Duodenal mucosa (tissue), 2 donors: ENCODE data around the gene RASAL2.

Experiments used
- H3K27ac ChIP-seq: one replicate; pipeline ENCODE4 v1.7.0; 2013; ENCODE audit warnings: low read depth, low read length
- H3K27me3 ChIP-seq, 2 donors: one replicate each; pipeline ENCODE4 v1.7.0; 2013; ENCODE audit warnings: low read length in 2 of 2, control low read depth in 1 of 2; ENCODE audit not compliant: insufficient read depth in 2 of 2, control insufficient read depth in 1 of 2
- H3K36me3 ChIP-seq, 2 donors: one replicate each; pipeline ENCODE4 v1.7.0; 2013; ENCODE audit warnings: low read length in 2 of 2, control low read depth in 1 of 2; ENCODE audit not compliant: insufficient read depth in 2 of 2, control insufficient read depth in 1 of 2
- H3K4me1 ChIP-seq, 2 donors: one replicate each; pipeline ENCODE4 v1.7.0; 2013; ENCODE audit warnings: low read length in 2 of 2, control low read depth in 1 of 2; ENCODE audit not compliant: insufficient read depth in 2 of 2, control insufficient read depth in 1 of 2
- H3K4me3 ChIP-seq, 2 donors: one replicate each; pipeline ENCODE4 v1.7.0; 2013; ENCODE audit warnings: low read length in 2 of 2, low read depth in 1 of 2
- H3K9ac ChIP-seq, 2 donors: one replicate each; pipeline ENCODE4 v1.7.0; 2013; ENCODE audit warnings: low read length in 2 of 2, low read depth in 1 of 2
- H3K9me3 ChIP-seq, 2 donors: one replicate each; pipeline ENCODE4 v1.7.0; 2013; ENCODE audit warnings: low read length in 2 of 2, control low read depth in 1 of 2; ENCODE audit not compliant: control insufficient read depth in 1 of 2

RASAL2 gene

GRCh38 chr1:178126741-178127185 is 32.9 kb downstream of the RASAL2 start:
- H3K36me3 ChIP-seq: no peaks in the 10 kb centered on the region
- no peak overlapping the region for H3K9ac ChIP-seq
- H3K9me3 ChIP-seq: no peaks in the 10 kb centered on the region
- H3K27me3 ChIP-seq: no peaks in the 10 kb centered on the region
- no peak overlapping the region for H3K4me3 ChIP-seq
- no peaks in the 10 kb centered on the region for H3K4me1 ChIP-seq
- no peak overlapping the region for H3K27ac ChIP-seq

- H3K9ac ChIP-seq: no peak overlapping the region
- no peak overlapping the region for H3K27ac ChIP-seq
- no peaks in the 10 kb centered on the region for H3K36me3 ChIP-seq
- no peaks in the 10 kb centered on the region for H3K9me3 ChIP-seq
- no peak overlapping the region for H3K4me3 ChIP-seq
- no peaks in the 10 kb centered on the region for H3K27me3 ChIP-seq
- no peaks in the 10 kb centered on the region for H3K4me1 ChIP-seq
Observed at GRCh38 chr1:178127482-178128191, 33.7 kb downstream of the RASAL2 start.

GRCh38 chr1:178133239-178133989 is 39.5 kb downstream of the RASAL2 start:
- H3K4me3 ChIP-seq: no peak overlapping the region
- H3K4me1 ChIP-seq: no peaks in the 10 kb centered on the region
- H3K27ac ChIP-seq: no peak overlapping the region
- H3K9ac ChIP-seq: no peak overlapping the region
- H3K36me3 ChIP-seq: no peaks in the 10 kb centered on the region
- H3K27me3 ChIP-seq: no peaks in the 10 kb centered on the region
- no peaks in the 10 kb centered on the region for H3K9me3 ChIP-seq

GRCh38 chr1:178134061-178134460 is 40.2 kb downstream of the RASAL2 start:
- no peaks in the 10 kb centered on the region for H3K4me1 ChIP-seq
- H3K4me3 ChIP-seq: no peak overlapping the region
- no peak overlapping the region for H3K27ac ChIP-seq
- H3K9me3 ChIP-seq: no peaks in the 10 kb centered on the region
- no peak overlapping the region for H3K9ac ChIP-seq
- no peaks in the 10 kb centered on the region for H3K36me3 ChIP-seq
- no peaks in the 10 kb centered on the region for H3K27me3 ChIP-seq

GRCh38 chr1:178137238-178137637 is 43.3 kb downstream of the RASAL2 start:
- Histone ChIP-seq H3K9ac (no peak overlapping the region), H3K4me1 (no peaks in the 10 kb centered on the region)

GRCh38 chr1:178142806-178143205 is 48.9 kb downstream of the RASAL2 start:
- no peak overlapping the region for H3K9ac ChIP-seq
- no peak overlapping the region for H3K27ac ChIP-seq
- no peaks in the 10 kb centered on the region for H3K4me1 ChIP-seq
- H3K4me3 ChIP-seq: no peak overlapping the region
- no peaks in the 10 kb centered on the region for H3K27me3 ChIP-seq
- no peaks in the 10 kb centered on the region for H3K36me3 ChIP-seq
- no peaks in the 10 kb centered on the region for H3K9me3 ChIP-seq

More at GRCh38 chr1:178137238-178137637, 43.3 kb downstream of the RASAL2 start:
- H3K27ac ChIP-seq: no peak overlapping the region
- no peaks in the 10 kb centered on the region for H3K36me3 ChIP-seq
- H3K4me3 ChIP-seq: no peak overlapping the region
- H3K27me3 ChIP-seq: no peaks in the 10 kb centered on the region
- H3K9me3 ChIP-seq: no peaks in the 10 kb centered on the region

- no peaks in the 10 kb centered on the region for H3K4me1 ChIP-seq
Observed at GRCh38 chr1:178143730-178144690, 50.1 kb downstream of the RASAL2 start.

GRCh38 chr1:178145605-178146004 is 51.7 kb downstream of the RASAL2 start:
- H3K27me3 ChIP-seq: no peaks in the 10 kb centered on the region
- no peaks in the 10 kb centered on the region for H3K36me3 ChIP-seq
- no peaks in the 10 kb centered on the region for H3K9me3 ChIP-seq
- no peak overlapping the region for H3K9ac ChIP-seq
- no peak overlapping the region for H3K4me3 ChIP-seq
- H3K27ac ChIP-seq: no peak overlapping the region
- H3K4me1 ChIP-seq: no peaks in the 10 kb centered on the region

More at GRCh38 chr1:178143730-178144690, 50.1 kb downstream of the RASAL2 start:
- Histone ChIP-seq H3K27me3 (no peaks in the 10 kb centered on the region), H3K36me3 (no peaks in the 10 kb centered on the region), H3K27ac (no peak overlapping the region), H3K9ac (no peak overlapping the region), H3K9me3 (no peaks in the 10 kb centered on the region), H3K4me3 (no peak overlapping the region)

- Histone ChIP-seq H3K9ac (no peak overlapping the region), H3K4me3 (no peak overlapping the region), H3K36me3 (no peaks in the 10 kb centered on the region), H3K9me3 (no peaks in the 10 kb centered on the region), H3K27me3 (no peaks in the 10 kb centered on the region), H3K27ac (no peak overlapping the region), H3K4me1 (no peaks in the 10 kb centered on the region)
Observed at GRCh38 chr1:178146436-178146835, 52.5 kb downstream of the RASAL2 start.
